GM23248 (cell line): ENCODE measurements around the gene FBLN5.

Experiments
- EZH2 ChIP-seq: fragments of 200-600 bp; sonication (generic); IDR thresholded peaks from 2 replicates; pipeline ENCODE4 v1.6.1; 2018; ENCODE audit warnings: antibody characterized with exemption, mild to moderate bottlenecking; ENCODE audit not compliant: insufficient read depth, poor library complexity, severe bottlenecking
- EZH2phosphoT487 ChIP-seq: fragments of 200-600 bp; sonication (generic); IDR thresholded peaks from 2 replicates; pipeline ENCODE4 v1.6.1; 2018; ENCODE audit warnings: antibody characterized with exemption, moderate library complexity, mild to moderate bottlenecking, low read depth; ENCODE audit not compliant: insufficient read depth

DNA sequence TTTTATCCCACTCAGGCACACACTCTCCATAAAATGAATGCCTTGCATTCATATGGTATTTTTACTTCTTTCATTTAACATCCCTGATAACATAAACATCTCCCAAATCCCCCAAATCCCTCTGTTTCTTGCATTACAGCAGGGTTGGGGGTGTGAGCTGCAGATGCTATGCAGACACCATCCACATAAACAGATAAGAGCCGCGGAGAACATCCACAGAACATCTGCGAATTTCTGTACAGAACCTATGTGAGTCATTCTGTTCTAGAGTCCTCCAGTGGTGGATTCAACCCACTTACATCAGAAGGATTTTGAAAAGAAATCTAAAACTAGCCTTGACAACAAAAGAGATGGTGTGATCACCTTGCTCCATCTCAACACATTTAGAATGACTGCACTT is 20.3 kb downstream of the FBLN5 start:
- TF ChIP-seq EZH2 = no peak
- TF ChIP-seq EZH2phosphoT487 = no peak
